HG03342 (cell line): ENCODE data around the gene ADAM10.

ENCODE experiments used
- ATAC-seq: cut with Tn5 transposase; IDR thresholded peaks from one replicate; pipeline ENCODE4 v1.9.1; 2021; ENCODE audit warnings: mild to moderate bottlenecking, moderate library complexity; ENCODE audit not compliant: unreplicated experiment

ADAM10 gene

DNA sequence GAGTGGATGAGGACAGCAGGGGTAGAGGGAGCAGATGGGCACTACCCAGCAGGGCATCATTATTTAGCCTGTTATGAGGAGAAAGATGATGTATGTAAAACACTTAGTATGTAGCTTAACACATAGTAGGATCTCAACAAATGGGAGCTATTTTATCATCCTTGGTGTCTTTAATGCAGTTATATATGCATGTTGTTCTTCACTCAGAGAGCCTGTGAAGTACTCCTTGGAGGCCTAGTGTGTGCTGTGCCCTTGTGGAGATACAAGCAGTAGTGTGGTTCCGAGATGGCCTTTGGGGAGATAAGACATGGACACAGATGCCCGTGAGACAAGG is 193.5 kb downstream of the ADAM10 start:
- ATAC-seq: no peak

DNA sequence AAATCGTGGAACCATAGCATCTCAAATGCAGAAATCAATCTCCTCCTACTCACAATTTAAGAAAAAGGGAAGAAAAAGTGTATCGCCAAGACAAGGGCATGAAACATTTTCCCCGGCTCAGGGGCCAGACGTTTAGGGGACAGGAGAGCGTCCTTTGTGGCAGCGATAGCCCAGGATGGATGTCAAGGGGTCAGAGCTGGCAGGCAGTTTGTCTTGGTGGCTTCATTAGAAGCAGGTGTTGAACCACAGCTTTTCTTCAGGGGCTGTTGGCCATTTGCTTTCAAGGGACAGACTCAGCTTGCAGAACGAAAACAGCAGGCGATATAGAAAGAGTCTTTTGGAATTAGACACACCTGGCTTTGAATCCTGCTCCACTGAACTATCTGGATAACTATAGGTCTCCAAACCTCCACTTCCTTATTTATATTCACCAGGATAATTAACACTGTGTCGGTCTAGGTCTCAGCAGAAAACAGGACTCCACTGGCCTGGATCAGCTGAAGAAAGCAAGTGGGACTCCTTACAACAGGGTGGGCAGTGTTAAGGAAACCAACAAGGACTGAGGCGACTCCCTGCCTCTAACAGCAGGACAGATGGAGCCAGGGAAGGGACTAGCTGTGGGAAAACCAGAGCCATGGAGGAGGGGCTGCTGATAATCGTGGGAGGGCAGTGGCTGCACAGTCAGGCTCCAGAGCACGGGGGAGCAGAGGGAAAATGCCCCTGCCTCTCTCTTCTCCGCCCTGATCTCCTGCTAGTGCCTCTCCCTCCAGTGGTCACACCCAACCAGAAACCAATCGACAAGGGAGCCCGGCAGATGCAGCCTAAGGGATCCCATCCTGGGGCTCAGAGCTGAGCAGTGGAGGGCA is 194.1 kb downstream of the ADAM10 start:
- no peak for ATAC-seq

DNA sequence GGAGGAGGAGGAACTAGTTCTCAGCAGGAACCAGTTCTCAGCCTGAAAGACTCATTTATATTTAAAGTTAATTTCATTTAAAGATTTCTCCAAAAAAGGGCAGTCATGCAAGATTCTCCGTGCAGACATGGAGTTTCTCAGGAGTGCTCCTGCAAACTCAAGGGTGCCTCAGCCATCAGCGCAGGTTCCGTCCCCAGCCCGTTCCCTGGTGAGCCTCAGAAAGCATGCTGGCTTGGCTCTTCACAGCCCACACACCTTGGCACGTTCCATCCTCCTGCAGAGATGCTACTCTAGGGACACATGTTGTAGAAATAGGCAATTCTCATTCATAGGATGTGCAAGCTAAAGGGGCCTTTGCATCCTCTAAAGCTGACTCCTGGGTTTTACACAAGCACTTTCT is 194.7 kb downstream of the ADAM10 start:
- ATAC-seq: no peak

DNA sequence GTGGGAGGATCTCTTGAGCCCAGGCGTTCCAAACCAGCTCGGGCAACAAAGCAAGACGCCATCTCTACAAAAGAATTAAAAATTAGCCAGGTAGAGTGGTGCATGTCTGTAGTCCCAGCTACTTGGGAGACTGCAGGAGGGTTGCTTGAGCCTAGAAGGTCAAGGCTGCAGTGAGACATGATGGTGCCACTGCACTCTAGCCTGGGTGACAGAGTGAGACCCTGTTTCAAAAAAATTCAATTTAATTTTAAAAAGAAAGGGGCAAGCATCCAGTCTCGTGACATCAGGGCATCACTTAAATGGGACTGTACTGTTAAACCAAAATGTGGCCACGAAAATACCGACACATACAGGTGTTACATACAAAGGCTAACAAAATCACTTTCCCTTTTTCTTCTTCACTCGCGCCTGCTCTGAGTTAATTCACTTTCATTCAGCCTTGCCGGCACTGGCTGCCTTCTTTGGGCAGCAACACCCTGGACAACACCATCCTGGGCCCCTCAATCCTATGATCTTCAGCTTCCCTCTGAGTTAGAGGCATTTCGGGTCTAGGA is 196.1 kb downstream of the ADAM10 start:
- ATAC-seq: no peak

DNA sequence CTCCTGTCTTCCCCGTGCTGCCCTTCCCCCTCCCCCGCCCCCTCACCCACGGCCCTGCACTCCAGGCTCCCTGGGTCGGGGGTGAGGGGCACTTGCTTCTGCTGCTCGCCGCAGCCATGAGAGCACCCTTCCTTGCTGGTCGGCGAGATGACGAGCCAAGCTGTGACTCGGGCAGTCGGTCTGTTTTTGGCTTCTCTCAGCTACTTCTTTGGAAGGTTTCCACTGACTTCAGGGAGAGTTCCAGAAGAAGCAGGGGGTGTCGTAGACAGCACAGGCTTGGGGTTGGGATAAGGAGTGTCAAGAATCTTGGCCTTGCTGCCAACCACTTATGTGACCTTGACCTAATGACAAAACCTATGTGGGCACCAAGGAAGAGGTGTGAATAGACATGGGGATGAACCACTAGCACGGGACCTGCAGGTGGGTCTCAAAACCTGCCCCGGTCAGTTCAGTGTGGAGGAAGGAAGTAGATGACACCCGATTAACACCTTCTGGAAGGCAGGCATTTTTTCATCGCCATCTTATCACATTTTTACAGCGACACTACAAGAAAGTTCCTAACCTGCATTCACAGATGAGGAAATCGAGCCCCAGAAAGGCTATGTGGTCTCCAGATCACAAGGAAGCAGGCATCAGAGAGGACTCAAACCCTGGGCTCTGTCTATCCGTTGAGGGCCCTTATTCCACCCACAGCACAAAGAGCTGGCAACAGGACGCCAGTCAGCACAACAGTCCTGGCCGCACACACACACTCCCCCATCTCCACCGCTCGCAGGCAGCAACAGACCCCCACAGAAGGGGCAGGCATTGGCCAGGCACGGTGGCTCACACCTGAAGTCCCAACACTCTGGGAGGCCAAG is 196.8 kb downstream of the ADAM10 start:
- ATAC-seq: no peak

DNA sequence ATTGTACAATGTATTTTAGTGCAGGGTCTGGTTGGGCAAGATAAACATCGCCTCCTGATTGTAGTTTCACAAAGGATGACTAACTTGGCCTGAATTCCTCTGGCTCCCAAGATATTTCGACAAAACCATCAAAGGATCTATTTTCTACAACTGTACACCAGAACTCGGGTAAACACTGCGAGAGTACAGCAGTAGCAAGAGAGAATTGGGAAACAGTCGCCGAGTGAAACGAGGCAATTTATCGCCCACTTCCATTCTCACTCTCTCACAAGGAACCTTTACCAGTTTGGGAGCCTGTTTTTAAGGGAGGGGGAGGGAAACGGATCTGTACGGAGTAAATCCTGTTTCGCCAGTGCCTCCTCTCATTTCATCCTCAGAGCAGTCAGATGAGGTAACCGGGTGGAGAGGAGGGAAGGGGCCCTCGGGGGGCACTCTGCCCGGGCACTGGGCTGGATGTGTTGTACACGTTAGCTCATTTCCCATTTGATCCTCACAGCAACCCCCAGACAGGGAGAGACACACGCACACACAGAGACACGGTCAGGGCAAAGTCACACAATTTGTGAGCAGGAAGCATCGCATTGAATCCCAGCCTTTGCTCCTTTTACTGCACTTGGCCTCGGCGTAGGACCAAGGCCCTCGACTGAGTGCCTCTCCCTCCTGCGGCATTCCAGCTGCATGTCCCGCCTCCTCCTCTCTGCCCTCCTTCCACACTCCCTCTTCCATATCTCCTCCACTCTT is 197.6 kb downstream of the ADAM10 start:
- ATAC-seq: no peak

- no peak for ATAC-seq
Observed at GRCh38 chr15:58551084-58551763, 198.3 kb downstream of the ADAM10 start.

DNA sequence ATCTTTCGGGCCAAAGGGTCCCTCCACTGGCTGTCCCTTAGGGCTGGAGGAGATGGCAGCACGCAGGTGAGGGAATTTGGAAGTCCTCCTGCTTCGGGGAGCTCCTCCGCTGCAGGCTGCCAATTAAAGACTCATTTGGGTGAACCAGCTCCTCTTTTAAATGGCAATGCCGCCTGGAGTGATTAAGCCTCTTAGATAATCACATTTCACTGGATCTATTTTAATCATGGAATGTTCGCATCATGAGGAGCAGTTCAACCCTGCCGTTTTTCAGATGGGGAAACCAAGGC is 199.8 kb downstream of the ADAM10 start:
- no peak for ATAC-seq

DNA sequence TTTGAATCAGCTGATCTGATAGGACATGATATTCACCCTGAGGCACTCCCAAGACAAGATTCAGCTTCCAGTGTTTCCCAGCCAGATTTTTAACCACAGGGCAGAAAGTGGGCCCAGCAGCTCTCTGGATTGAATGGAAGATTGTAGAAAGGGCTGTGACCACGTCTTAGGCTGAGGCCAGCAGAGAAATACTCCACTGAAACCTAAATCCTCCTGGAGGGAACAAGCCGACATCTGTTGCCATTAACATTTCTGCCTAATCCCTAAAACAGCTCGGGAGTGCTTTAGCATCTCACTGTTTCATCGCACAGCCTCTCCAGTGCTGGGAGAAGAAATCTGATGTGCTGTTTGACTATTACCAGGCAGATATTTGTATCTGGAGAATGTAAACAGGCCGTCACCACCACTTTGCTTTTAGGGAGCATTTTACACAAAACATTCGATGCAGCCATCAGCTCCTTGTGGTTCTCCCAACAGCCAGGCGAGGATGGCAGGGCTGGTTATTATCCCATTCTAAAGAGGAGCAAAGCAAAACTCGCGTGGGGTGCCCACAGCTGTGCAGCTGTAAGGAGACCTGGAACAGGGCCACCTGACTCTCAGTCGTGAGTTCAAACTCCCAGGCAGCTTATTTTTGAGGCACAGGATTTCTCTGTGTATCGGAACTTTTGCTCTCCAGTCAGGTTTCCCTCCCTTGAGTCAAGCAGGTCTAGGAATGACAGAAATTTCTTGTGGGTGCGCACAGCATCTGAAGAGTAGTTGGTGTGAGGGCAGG is 200.3 kb downstream of the ADAM10 start:
- ATAC-seq: no peak

GRCh38 chr15:58548308-58549012 is 201.0 kb downstream of the ADAM10 start:
- no peak for ATAC-seq

- ATAC-seq: no peak
Observed at GRCh38 chr15:58547628-58548307, 201.7 kb downstream of the ADAM10 start.

GRCh38 chr15:58546635-58547627 is 202.6 kb downstream of the ADAM10 start:
- no peak for ATAC-seq

GRCh38 chr15:58546066-58546591 is 203.4 kb downstream of the ADAM10 start:
- ATAC-seq: no peak

DNA sequence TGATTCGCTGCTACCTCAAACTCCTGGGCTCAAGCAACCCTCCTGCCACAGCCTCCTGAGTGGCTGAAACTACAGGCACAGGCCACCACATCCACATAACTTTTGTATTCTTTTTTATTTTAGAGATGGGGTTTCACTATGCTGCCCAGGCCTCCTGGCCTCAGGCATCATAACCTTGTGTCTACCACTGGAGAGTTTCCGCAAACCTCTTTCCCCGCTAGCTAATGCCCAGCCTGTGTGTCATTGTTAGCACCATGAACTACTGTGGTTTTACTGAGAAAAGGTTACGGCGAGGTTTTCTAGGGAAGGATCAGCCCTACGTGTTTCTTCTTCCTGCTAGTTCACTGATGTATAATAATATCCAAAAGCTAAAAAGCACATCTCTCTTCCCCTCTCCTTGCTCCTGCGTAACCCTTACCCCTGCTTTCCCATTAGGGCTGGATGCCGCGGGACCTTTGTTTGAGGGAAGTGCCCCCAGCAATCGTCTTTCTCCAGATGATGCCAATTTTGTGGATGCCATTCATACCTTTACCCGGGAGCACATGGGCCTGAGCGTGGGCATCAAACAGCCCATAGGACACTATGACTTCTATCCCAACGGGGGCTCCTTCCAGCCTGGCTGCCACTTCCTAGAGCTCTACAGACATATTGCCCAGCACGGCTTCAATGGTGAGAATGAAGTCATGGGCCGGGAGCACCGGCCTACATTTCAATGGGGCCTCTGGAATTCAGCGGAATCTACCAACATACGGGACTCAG is 204.0 kb downstream of the ADAM10 start:
- ATAC-seq: no peak

- no peak for ATAC-seq
Observed at GRCh38 chr15:58544756-58545155, 204.8 kb downstream of the ADAM10 start.

DNA sequence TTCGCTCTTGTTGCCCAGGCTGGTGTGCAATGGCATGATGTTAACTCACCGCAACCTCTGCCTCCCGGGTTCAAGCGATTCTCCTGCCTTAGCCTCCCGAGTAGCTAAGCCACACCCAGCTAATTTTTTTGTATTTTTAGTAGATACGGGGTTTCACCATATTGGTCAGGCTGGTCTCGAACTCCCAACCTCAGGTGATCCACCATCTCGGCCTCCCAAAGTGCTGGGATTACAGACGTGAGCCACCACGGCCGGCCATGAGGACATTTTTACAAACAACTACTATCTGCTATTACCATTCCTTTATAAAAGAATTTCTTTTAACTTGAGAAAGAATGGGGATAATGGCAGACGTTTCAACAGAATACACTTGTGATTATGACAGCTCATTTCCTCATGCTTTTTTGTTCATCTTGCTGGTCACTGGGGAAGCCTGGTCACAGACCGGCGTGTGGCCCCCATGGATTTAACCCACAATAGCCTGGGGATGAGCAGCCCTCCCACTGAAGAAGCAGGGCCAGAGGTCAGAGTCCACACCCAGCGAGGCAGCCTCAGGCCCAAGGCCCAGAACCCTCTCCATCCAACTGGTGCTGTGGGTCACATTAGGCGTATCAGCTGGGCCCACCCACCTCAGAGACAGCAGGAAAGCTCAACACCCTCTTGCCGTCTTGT is 205.7 kb downstream of the ADAM10 start:
- ATAC-seq: no peak
